ENCODE measurements around the gene CRIM1. TPM values are rescaled to one million over a fixed set of nuclear protein-coding genes. Genes with fewer than 3 reads are reported as not detected.

CRIM1 gene
- total RNA-seq, 1 experiment from 2014 or later, result 27.6 TPM

DNA sequence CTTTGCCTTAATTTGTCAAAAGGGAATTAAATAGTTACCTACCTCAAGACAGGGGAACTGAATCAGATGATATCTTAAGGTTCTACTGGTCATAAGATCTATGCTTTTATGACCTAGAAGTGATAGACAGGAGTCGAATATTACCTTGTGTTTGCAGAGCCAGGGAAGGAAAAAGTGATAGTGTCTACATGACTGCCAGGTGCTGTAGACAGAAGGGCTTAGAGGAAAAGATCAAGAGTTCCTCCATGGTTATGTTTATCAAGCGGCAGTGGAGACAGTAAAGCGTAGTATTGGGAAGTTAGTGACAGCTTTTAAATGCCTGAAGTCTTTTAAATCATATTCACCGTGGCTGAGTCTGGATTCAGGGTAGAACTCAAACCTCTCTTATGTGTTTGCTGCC lies 11.9 kb downstream of the CRIM1 start:
- Histone ChIP-seq H4K20me1 (ENCODE audit: control insufficient read depth, insufficient read depth, insufficient read length) (no peaks in the 10 kb centered on the region), H3T11ph (ENCODE audit: low read length) (no peak overlapping the region), H3K56ac (ENCODE audit: insufficient read length, low read depth, low read length) (no peak overlapping the region), H3K18ac (ENCODE audit: insufficient read length, low read depth, low read length) (no peak overlapping the region), H4K8ac (replicated peaks; ENCODE audit: insufficient read length, low read depth, low read length) (no peak overlapping the region), H2BK12ac (ENCODE audit: insufficient read length, low read depth, low read length) (no peak overlapping the region), H2BK120ac (ENCODE audit: low read depth, low read length, poor library complexity, severe bottlenecking) (no peak overlapping the region), H3K4ac (ENCODE audit: low read depth, low read length) (no peak overlapping the region), H2BK5ac (ENCODE audit: insufficient read length, low read length) (no peak overlapping the region), H3K79me1 (ENCODE audit: insufficient read depth, low read depth, low read length, poor library complexity, severe bottlenecking) (peaks cover 3% of the 10 kb centered on the region), H3K9me3 (ENCODE audit: control insufficient read depth, low read depth, low read length) (no peaks in the 10 kb centered on the region), H2BK20ac (ENCODE audit: low read depth, low read length, poor library complexity, severe bottlenecking) (no peak overlapping the region), H2AK5ac (ENCODE audit: insufficient read length, low read length) (no peak overlapping the region), H3K79me2 (ENCODE audit: insufficient read depth, low read length) (peaks cover 58% of the 10 kb centered on the region), H3K27ac (ENCODE audit: insufficient read length, low read depth, low read length) (peak overlapping the region; percentile 87), H3K14ac (ENCODE audit: insufficient read depth, low read length) (no peak overlapping the region), H4K5ac (ENCODE audit: insufficient read length, low read depth, low read length) (no peak overlapping the region), H3K27me3 (ENCODE audit: insufficient read depth, low read length) (no peaks in the 10 kb centered on the region), H3K23ac (ENCODE audit: insufficient read length, low read depth, low read length) (no peak overlapping the region), H3K9ac (ENCODE audit: extremely low read depth, insufficient read length, low read length) (peak overlapping the region; percentile 25), H2AFZ (ENCODE audit: low read length) (no peak overlapping the region), H4K91ac (ENCODE audit: insufficient read length, low read depth, low read length) (no peak overlapping the region), H3K23me2 (ENCODE audit: insufficient read length, low read depth, low read length, poor library complexity, severe bottlenecking) (no peaks in the 10 kb centered on the region), H3K4me1 (ENCODE audit: insufficient read depth, low read length) (peaks cover 34% of the 10 kb centered on the region; the same call in 1 of the 2 replicates), H2BK15ac (ENCODE audit: low read depth, low read length) (no peak overlapping the region), H3K4me2 (ENCODE audit: insufficient read depth, insufficient read length, low read length) (peak overlapping the region; percentile 15)
- Mint-ChIP-seq H3K4me3 (0 out of 5 replicates have a peak overlapping the region, but pooled peaks of 1 of the 2 experiments have one; percentile 12), H3K36me3 (ENCODE audit: insufficient read depth in 1 of 3, low read depth in 3 of 3) (no peaks in the 10 kb centered on the region), H3K4me1 (peaks cover 90 to 92% of the 10 kb centered on the region in 2 experiments), H3K27ac (peak overlapping the region; percentile 31 to 85 (median 78); a peak in 6 of 7 replicates), H3K27me3 (ENCODE audit: low read depth) (no peaks in the 10 kb centered on the region), H3K9me3 (no peaks in the 10 kb centered on the region)
- WGBS (ENCODE audit: extremely low coverage, insufficient read length, low lambda C conversion rate), result no CpG with 5 or more reads among the region's 4 CpGs
- no peak for DNase-seq
- TF ChIP-seq, protein P1, sequence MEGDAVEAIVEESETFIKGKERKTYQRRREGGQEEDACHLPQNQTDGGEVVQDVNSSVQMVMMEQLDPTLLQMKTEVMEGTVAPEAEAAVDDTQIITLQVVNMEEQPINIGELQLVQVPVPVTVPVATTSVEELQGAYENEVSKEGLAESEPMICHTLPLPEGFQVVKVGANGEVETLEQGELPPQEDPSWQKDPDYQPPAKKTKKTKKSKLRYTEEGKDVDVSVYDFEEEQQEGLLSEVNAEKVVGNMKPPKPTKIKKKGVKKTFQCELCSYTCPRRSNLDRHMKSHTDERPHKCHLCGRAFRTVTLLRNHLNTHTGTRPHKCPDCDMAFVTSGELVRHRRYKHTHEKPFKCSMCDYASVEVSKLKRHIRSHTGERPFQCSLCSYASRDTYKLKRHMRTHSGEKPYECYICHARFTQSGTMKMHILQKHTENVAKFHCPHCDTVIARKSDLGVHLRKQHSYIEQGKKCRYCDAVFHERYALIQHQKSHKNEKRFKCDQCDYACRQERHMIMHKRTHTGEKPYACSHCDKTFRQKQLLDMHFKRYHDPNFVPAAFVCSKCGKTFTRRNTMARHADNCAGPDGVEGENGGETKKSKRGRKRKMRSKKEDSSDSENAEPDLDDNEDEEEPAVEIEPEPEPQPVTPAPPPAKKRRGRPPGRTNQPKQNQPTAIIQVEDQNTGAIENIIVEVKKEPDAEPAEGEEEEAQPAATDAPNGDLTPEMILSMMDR (conservative IDR thresholded peaks at IDR 0.05), result no peak
